ENCODE measurements around the gene HOXB5.

HOXB5 gene

DNA sequence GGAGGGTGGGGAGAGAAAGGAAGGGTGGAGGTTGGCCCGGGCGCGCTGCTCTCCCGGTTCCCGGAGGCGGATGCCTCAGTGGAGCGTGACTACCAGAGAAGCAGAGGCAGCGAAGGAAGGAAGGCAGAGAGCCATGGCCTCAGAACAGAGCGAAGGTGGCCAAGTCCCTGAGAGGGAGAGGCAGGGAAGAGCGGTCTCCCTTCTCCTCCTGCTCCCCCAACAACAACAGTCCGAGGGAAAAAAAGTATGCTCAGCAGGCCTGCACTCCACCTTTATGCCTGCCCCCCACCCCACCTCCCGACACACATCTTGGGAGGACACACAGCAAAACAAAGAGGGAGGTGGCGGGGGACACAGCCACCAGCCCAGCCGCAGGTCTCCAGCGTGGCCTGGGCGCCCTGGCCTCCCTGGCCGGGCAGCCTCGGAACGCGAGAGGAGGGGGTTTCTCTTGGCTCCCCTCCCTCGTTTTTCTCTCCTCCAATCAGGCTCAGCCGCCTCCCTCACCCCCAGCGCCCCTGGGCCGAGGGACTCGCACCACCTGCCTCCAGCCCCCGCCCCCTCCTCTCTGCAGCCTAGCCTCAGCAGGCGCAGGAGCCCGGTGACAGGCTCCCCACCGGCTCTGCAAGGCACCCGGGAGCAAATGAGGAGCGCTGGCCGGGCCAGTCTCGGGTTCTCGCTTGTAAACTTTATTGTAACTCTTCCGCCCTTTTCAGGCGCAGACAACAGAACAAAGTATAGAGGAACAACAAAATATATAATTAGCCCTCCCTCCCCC is 18.3 kb upstream of the HOXB5 start:
- Histone ChIP-seq H3F3A (ENCODE audit: control insufficient read depth, insufficient read depth) (no peaks in the 10 kb centered on the region), H4K20me1 (ENCODE audit: control insufficient read depth, insufficient read depth, low read depth, low read length) (no peaks in the 10 kb centered on the region), H3K4me1 (ENCODE audit: control insufficient read depth, low read length) (peaks cover 24% of the 10 kb centered on the region), H3K9me3 (ENCODE audit: control insufficient read depth, insufficient read depth, low read length) (no peaks in the 10 kb centered on the region), H3K9me2 (replicated peaks; ENCODE audit: control insufficient read depth, low read length) (no peaks in the 10 kb centered on the region), H3K4me3 (ENCODE audit: low read length) (peak overlapping the region; percentile 83), H3K27me3 (ENCODE audit: control insufficient read depth, low read length) (peaks cover 43% of the 10 kb centered on the region), H3K79me2 (ENCODE audit: control insufficient read depth, low read length) (no peaks in the 10 kb centered on the region), H3K36me3 (ENCODE audit: control insufficient read depth, low read length) (no peaks in the 10 kb centered on the region), H3K27ac (ENCODE audit: low read depth, low read length) (no peak overlapping the region), H3K4me2 (ENCODE audit: low read length) (peak overlapping the region; percentile 82)
- TF ChIP-seq CTCF (IDR thresholded peaks at IDR 0.05; ENCODE audit: low read depth, low read length, poor library complexity, severe bottlenecking): no peak
- no peak for TF ChIP-seq EZH2phosphoT487 (IDR thresholded peaks at IDR 0.05; ENCODE audit: borderline replicate concordance, low read length)

- Histone ChIP-seq H3K36me3 (ENCODE audit: control insufficient read depth, low read length) (no peaks in the 10 kb centered on the region), H3K9me3 (ENCODE audit: control insufficient read depth, insufficient read depth, low read length) (no peaks in the 10 kb centered on the region), H3K79me2 (ENCODE audit: control insufficient read depth, low read length) (no peaks in the 10 kb centered on the region), H3F3A (ENCODE audit: control insufficient read depth, insufficient read depth) (no peaks in the 10 kb centered on the region), H4K20me1 (ENCODE audit: control insufficient read depth, insufficient read depth, low read depth, low read length) (no peaks in the 10 kb centered on the region), H3K27ac (ENCODE audit: low read depth, low read length) (no peak overlapping the region), H3K27me3 (ENCODE audit: control insufficient read depth, low read length) (peaks cover 37% of the 10 kb centered on the region), H3K4me2 (ENCODE audit: low read length) (peak overlapping the region; percentile 82), H3K4me3 (ENCODE audit: low read length) (peak overlapping the region; percentile 83), H3K9me2 (replicated peaks; ENCODE audit: control insufficient read depth, low read length) (no peaks in the 10 kb centered on the region), H3K4me1 (ENCODE audit: control insufficient read depth, low read length) (peaks cover 24% of the 10 kb centered on the region)
- no peak for TF ChIP-seq CTCF (IDR thresholded peaks at IDR 0.05; ENCODE audit: low read depth, low read length, poor library complexity, severe bottlenecking)
- no peak for TF ChIP-seq EZH2phosphoT487 (IDR thresholded peaks at IDR 0.05; ENCODE audit: borderline replicate concordance, low read length)
Observed at GRCh38 chr17:48611213-48611612, 17.6 kb upstream of the HOXB5 start.

GRCh38 chr17:48610282-48611211 is 17.0 kb upstream of the HOXB5 start, which contains the start of gene HOXB7:
Gene HOXB7, minus strand, starts transcription at chr17:48611017. Its CDS starts 99 bp downstream, at chr17:48610918.
- Histone ChIP-seq H3K27ac (ENCODE audit: low read depth, low read length) (peak within 1 kb of the TSS; percentile 24; the same call in 1 of the 2 replicates), H3K9me2 (replicated peaks; ENCODE audit: control insufficient read depth, low read length) (no peaks in the 10 kb centered on the region), H3K9me3 (ENCODE audit: control insufficient read depth, insufficient read depth, low read length) (no peaks in the 10 kb centered on the region), H3K4me3 (ENCODE audit: low read length) (peak within 1 kb of the TSS; percentile 83), H3K36me3 (ENCODE audit: control insufficient read depth, low read length) (no peaks in the 10 kb centered on the region), H3K4me1 (ENCODE audit: control insufficient read depth, low read length) (peaks cover 24% of the 10 kb centered on the region), H3K79me2 (ENCODE audit: control insufficient read depth, low read length) (no peaks in the 10 kb centered on the region), H3K4me2 (ENCODE audit: low read length) (peak within 1 kb of the TSS; percentile 82), H3K27me3 (ENCODE audit: control insufficient read depth, low read length) (peaks cover 32% of the 10 kb centered on the region), H3F3A (ENCODE audit: control insufficient read depth, insufficient read depth) (no peaks in the 10 kb centered on the region), H4K20me1 (ENCODE audit: control insufficient read depth, insufficient read depth, low read depth, low read length) (no peaks in the 10 kb centered on the region)
- TF ChIP-seq CTCF (IDR thresholded peaks at IDR 0.05; ENCODE audit: low read depth, low read length, poor library complexity, severe bottlenecking): no peak
- no peak for TF ChIP-seq EZH2phosphoT487 (IDR thresholded peaks at IDR 0.05; ENCODE audit: borderline replicate concordance, low read length)
